Activated CD8-positive, alpha-beta T cell treated with anti-CD3 and anti-CD28 coated beads for 36 hours (primary cell): Measurements from ENCODE around the gene GTF2H3. TPM values are rescaled to one million over a fixed set of nuclear protein-coding genes. Genes with fewer than 3 reads are reported as not detected.

Experiments
- ATAC-seq: fragments of 200-7000 bp; cut with Tn5 transposase; one replicate; pipeline ENCODE4 v1.10.0; 2021; ENCODE audit warnings: mild to moderate bottlenecking, moderate library complexity
- CTCF ChIA-PET: fragments of 350-600 bp; sonication (Branson Sonifier 250); formaldehyde crosslinking; loops from one replicate; lab custom pipeline; 2021; ENCODE audit warnings: antibody characterized with exemption; lab: Charles Lee
- POLR2A ChIA-PET: fragments of 350-600 bp; sonication (Branson Sonifier 250); formaldehyde crosslinking; loops from one replicate; lab custom pipeline; 2021; ENCODE audit warnings: antibody characterized with exemption; lab: Charles Lee
- DNase-seq: peaks from one replicate; pipeline ENCODE4 v3.0.0-alpha.2; 2020
- H3K27ac Mint-ChIP-seq: one replicate; pipeline ENCODE4 v1.8.0; 2021; ENCODE audit warnings: mild to moderate bottlenecking, mixed read lengths
- H3K27me3 Mint-ChIP-seq: one replicate; pipeline ENCODE4 v1.8.0; 2021; ENCODE audit warnings: mixed read lengths
- H3K36me3 Mint-ChIP-seq: one replicate; pipeline ENCODE4 v1.8.0; 2021; ENCODE audit warnings: low read depth, mixed read lengths
- H3K4me1 Mint-ChIP-seq: one replicate; pipeline ENCODE4 v1.8.0; 2021; ENCODE audit warnings: low read depth, mixed read lengths
- H3K4me3 Mint-ChIP-seq: one replicate; pipeline ENCODE4 v1.8.0; 2021; ENCODE audit warnings: mild to moderate bottlenecking, moderate library complexity, mixed read lengths
- H3K9me3 Mint-ChIP-seq: one replicate; pipeline ENCODE4 v1.8.0; 2021; ENCODE audit warnings: mixed read lengths
- intact Hi-C: fragments of 100-400 bp; cut with micrococcal nuclease; formaldehyde crosslinking; loops from one replicate; pipeline ENCODE4 v1.10.0; 2022
- total RNA-seq, 2 experiments: library from RNA; stranded (reverse); gene quantifications; one replicate each; pipeline ENCODE4 v1.2.3, GENCODE V29; 2021
- TF ChIP-seq, protein P1 (sequence below): fragments of 200-600 bp; IDR thresholded peaks from one replicate; pipeline ENCODE4 v1.8.0; 2022; ENCODE audit warnings: antibody characterized with exemption, mild to moderate bottlenecking

Gene GTF2H3
- total RNA-seq, 2 experiments from 2014 or later = 78.6 to 80.0 TPM

DNA sequence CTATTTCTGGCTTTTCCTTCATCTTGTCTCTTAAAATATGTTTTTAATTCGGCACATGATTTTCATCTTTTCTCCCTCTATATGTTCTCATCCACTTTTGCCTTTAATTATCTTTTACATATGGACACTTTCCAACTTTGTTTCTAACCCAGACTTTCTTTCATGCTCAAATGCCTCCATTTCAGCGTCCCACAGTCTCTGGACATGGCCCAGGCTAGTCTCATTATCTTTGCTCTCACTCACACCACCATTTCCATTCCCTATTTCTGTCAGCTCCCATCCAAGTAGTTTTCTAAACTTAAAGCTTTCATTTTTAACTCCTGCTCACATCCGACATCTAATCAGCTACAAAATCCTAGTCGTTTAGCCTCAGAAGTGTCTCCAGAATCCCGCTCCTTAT is 14.8 kb downstream of the GTF2H3 start:
- ATAC-seq = no peak
- Mint-ChIP-seq H3K27me3 (no peaks in the 10 kb centered on the region), H3K36me3 (peaks cover 45% of the 10 kb centered on the region), H3K27ac (no peak overlapping the region), H3K9me3 (no peaks in the 10 kb centered on the region), H3K4me1 (no peaks in the 10 kb centered on the region), H3K4me3 (no peak overlapping the region)
- intact Hi-C loops = no loop called here
- POLR2A ChIA-PET = no interaction called here
- TF ChIP-seq, protein P1, sequence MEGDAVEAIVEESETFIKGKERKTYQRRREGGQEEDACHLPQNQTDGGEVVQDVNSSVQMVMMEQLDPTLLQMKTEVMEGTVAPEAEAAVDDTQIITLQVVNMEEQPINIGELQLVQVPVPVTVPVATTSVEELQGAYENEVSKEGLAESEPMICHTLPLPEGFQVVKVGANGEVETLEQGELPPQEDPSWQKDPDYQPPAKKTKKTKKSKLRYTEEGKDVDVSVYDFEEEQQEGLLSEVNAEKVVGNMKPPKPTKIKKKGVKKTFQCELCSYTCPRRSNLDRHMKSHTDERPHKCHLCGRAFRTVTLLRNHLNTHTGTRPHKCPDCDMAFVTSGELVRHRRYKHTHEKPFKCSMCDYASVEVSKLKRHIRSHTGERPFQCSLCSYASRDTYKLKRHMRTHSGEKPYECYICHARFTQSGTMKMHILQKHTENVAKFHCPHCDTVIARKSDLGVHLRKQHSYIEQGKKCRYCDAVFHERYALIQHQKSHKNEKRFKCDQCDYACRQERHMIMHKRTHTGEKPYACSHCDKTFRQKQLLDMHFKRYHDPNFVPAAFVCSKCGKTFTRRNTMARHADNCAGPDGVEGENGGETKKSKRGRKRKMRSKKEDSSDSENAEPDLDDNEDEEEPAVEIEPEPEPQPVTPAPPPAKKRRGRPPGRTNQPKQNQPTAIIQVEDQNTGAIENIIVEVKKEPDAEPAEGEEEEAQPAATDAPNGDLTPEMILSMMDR = no peak
- DNase-seq = no peak
- CTCF ChIA-PET = no interaction called here

DNA sequence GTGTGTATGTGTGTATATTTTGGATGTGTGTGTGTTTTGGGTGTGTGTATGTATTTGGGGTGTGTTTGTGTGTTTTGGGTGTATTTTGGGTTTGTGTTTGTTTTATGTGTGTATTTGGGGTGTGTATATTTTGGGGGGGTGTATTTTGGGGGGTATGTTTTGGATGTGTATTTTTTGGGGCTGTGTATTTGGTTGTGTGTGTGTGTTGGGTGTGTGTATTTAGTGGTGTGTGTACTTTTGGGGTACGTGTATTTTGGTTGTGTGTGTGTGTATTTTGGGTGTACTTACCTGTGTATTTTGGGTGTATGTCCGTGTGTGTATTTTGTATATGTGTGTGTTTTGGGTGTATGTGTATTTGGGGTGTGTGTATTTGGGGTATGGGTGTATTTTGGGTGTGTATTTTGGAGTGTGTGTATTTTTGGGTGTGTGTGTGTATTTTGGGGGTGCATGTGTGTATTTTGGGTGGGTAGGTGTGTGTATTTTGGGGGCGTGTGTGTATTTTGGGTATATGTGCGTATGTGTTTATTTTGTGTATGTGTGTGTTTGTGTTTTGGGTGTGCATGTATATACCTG is 20.6 kb downstream of the GTF2H3 start:
- H3K27ac Mint-ChIP-seq = no peak overlapping the region
- no peaks in the 10 kb centered on the region for H3K27me3 Mint-ChIP-seq
- intact Hi-C loops = no loop called here
- ATAC-seq = no peak
- no peak for DNase-seq
- no peaks in the 10 kb centered on the region for H3K9me3 Mint-ChIP-seq
- H3K4me1 Mint-ChIP-seq = no peaks in the 10 kb centered on the region
- ChIA-PET POLR2A (no interaction called here), CTCF (no interaction called here)
- no peak overlapping the region for H3K4me3 Mint-ChIP-seq
- H3K36me3 Mint-ChIP-seq = peaks cover 44% of the 10 kb centered on the region
- TF ChIP-seq, protein P1 = no peak

DNA sequence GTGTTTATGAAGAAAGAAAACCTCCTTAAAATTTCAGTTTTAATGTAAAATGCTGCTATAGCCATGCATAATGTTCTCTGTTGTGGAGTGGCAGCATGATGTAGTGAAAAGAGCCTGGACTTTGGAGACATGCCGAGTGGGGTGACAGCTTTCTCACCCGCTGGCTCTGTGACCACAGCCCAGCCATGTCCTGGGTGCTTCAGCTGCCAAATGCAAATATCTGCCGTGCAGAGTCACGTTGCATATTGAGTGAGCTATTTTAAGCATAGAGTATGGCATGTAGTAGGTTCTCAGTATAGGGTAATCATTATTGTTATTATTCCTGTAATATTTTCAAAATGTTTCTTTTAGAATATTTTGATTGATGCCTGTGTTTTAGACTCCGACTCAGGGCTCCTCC is 21.8 kb downstream of the GTF2H3 start:
- DNase-seq (no peak), ATAC-seq (no peak)
- Mint-ChIP-seq H3K27me3 (no peaks in the 10 kb centered on the region), H3K9me3 (no peaks in the 10 kb centered on the region), H3K27ac (no peak overlapping the region), H3K4me3 (no peak overlapping the region), H3K36me3 (peaks cover 47% of the 10 kb centered on the region), H3K4me1 (peaks cover 6% of the 10 kb centered on the region)
- TF ChIP-seq, protein P1 = no peak
- ChIA-PET CTCF (interaction anchor here (1.5 kb wide), 1 partner anchor 187 kb away, joined by 3 read pairs; no protein-coding TSS in a partner anchor), POLR2A (interaction anchor here (1.0 kb wide), 1 partner anchor 21 kb away, joined by 3 read pairs; no protein-coding TSS in a partner anchor)
- intact Hi-C loops = no loop called here

DNA sequence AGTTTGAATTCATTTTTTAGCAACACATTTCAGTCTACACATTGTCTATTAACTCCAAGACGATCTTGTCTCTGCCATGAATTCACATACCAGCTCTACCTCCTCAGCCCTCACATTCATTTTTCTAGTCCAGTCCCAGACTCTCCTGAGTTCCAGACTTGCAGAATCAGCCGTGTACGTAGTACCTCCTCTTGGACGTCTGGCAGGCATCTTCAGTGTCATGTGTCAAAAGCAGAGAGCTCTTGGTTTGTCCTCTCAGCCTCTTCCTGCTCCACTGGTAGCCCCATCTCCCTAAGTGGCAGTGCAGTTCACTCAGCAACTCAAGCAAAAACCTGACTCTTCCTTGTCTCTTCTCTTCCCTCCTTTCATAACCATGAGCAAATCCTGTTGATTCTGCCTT is 22.8 kb downstream of the GTF2H3 start:
- DNase-seq (no peak), ATAC-seq (no peak)
- CTCF ChIA-PET = interaction anchor here (1.5 kb wide), 1 partner anchor 186 kb away, joined by 3 read pairs; no protein-coding TSS in a partner anchor
- no peaks in the 10 kb centered on the region for H3K9me3 Mint-ChIP-seq
- TF ChIP-seq, protein P1 = no peak
- POLR2A ChIA-PET = interaction anchor here (1.0 kb wide), 1 partner anchor 22 kb away, joined by 3 read pairs; no protein-coding TSS in a partner anchor
- no peak overlapping the region for H3K4me3 Mint-ChIP-seq
- H3K4me1 Mint-ChIP-seq = peaks cover 6% of the 10 kb centered on the region
- H3K27ac Mint-ChIP-seq = no peak overlapping the region
- no peaks in the 10 kb centered on the region for H3K27me3 Mint-ChIP-seq
- intact Hi-C loops = no loop called here
- H3K36me3 Mint-ChIP-seq = peaks cover 44% of the 10 kb centered on the region

DNA sequence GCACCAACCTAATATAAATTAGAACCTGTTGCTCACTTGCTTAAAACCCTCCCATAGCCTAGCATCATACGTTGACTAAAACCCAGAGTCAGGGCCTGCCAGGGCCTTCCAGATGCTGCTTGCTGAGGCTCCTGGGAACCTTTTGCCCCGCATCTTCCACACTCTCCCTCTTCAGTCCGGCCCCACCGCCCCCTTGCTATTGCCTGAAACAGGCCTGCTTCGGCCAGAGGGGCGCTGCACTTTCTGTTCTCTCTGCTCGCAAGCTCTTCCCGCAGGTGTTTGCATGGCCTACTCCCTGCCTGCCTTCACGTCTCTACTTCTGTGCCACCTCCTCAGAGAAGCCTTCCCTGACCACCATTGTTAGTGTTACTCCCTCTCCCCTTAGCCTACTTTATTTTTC is 23.6 kb downstream of the GTF2H3 start:
- ChIA-PET POLR2A (interaction anchor here (0.6 to 1.4 kb wide), 3 partner anchors 11 to 58 kb away, joined by 3 read pairs; no protein-coding TSS in a partner anchor), CTCF (no interaction called here)
- peaks cover 6% of the 10 kb centered on the region for H3K4me1 Mint-ChIP-seq
- peaks cover 40% of the 10 kb centered on the region for H3K36me3 Mint-ChIP-seq
- H3K4me3 Mint-ChIP-seq = no peak overlapping the region
- no peak overlapping the region for H3K27ac Mint-ChIP-seq
- TF ChIP-seq, protein P1 = no peak
- H3K9me3 Mint-ChIP-seq = no peaks in the 10 kb centered on the region
- intact Hi-C loops = no loop called here
- no peak for DNase-seq
- H3K27me3 Mint-ChIP-seq = no peaks in the 10 kb centered on the region
- ATAC-seq = no peak
